SK-N-MC (cell line): ENCODE measurements around the gene NLGN1.

Source experiments
- EZH2 ChIP-seq: fragments of 200-600 bp; sonication (generic); IDR thresholded peaks from one replicate; pipeline ENCODE4 v1.6.1; 2017; ENCODE audit warnings: antibody characterized with exemption
- POLR2AphosphoS5 ChIP-seq: IDR thresholded peaks from 2 replicates; pipeline ENCODE4 v1.6.1; 2012; ENCODE audit warnings: mild to moderate bottlenecking, low read depth, low read length, borderline replicate concordance

DNA sequence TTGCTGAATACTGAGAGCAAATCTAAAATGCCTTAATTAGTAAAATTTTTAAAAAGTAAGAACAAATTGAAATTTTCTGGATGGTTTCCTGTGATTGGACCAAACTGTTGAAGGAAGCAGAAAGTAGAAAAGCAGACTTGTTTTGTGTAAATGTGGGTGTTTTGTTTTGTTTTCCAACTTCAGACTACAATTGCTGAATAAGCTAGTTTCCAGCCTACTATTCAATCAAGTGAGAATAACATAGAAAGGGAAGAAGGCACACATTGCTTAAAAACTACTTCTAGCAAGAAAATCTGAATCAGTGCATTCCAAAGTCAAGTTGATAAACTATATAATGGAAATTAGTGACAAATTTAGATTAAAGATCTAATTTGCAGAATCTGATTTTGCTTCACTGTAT is 519.3 kb downstream of the NLGN1 start:
- TF ChIP-seq EZH2 (no peak), POLR2AphosphoS5 (no peak)
